DOHH2 (cell line): ENCODE results near the gene ATG9B.

Source experiments
- H3F3A ChIP-seq: fragments of 200-600 bp; sonication (generic), shearing (Covaris generic); 2 replicates; pipeline ENCODE4 v1.6.0; 2016; ENCODE audit warnings: antibody characterized with exemption, mild to moderate bottlenecking; ENCODE audit not compliant: control insufficient read depth, insufficient read depth
- H3K27ac ChIP-seq: fragments of 200-600 bp; sonication (generic); 2 replicates; pipeline ENCODE4 v1.5.1; 2014; ENCODE audit warnings: low read depth, mild to moderate bottlenecking, low read length, moderate library complexity
- H3K27me3 ChIP-seq: fragments of 200-600 bp; sonication (generic); 2 replicates; pipeline ENCODE4 v1.6.1; 2014; ENCODE audit warnings: mild to moderate bottlenecking, low read length, mixed read lengths; ENCODE audit not compliant: control insufficient read depth
- H3K36me3 ChIP-seq: fragments of 200-600 bp; sonication (generic); 2 replicates; pipeline ENCODE4 v1.6.1; 2014; ENCODE audit warnings: mild to moderate bottlenecking, low read length, moderate library complexity, mixed read lengths; ENCODE audit not compliant: control insufficient read depth
- H3K4me1 ChIP-seq: fragments of 200-600 bp; sonication (generic); 2 replicates; pipeline ENCODE4 v1.6.1; 2014; ENCODE audit warnings: mild to moderate bottlenecking, low read length, mixed read lengths; ENCODE audit not compliant: control insufficient read depth
- H3K4me2 ChIP-seq: fragments of 200-600 bp; sonication (generic); 2 replicates; pipeline ENCODE4 v1.6.0; 2014; ENCODE audit warnings: mild to moderate bottlenecking, low read length, moderate library complexity
- H3K4me3 ChIP-seq: fragments of 200-600 bp; sonication (generic); 2 replicates; pipeline ENCODE4 v1.5.1; 2014; ENCODE audit warnings: mild to moderate bottlenecking, low read length, mixed read lengths
- H3K79me2 ChIP-seq: fragments of 200-600 bp; sonication (generic); 2 replicates; pipeline ENCODE4 v1.6.1; 2014; ENCODE audit warnings: mild to moderate bottlenecking, low read length, mixed read lengths; ENCODE audit not compliant: control insufficient read depth
- H3K9me2 ChIP-seq: fragments of 200-600 bp; sonication (generic); replicated peaks from 2 replicates; pipeline ENCODE4 v1.6.1; 2014; ENCODE audit warnings: mild to moderate bottlenecking, low read length, mixed read lengths; ENCODE audit not compliant: control insufficient read depth
- H3K9me3 ChIP-seq: fragments of 200-600 bp; sonication (generic); 2 replicates; pipeline ENCODE4 v1.6.1; 2014; ENCODE audit warnings: antibody characterized with exemption, low read length, mixed read lengths; ENCODE audit not compliant: control insufficient read depth, insufficient read depth
- H4K20me1 ChIP-seq: fragments of 200-600 bp; sonication (generic); 2 replicates; pipeline ENCODE4 v1.6.0; 2014; ENCODE audit warnings: low read depth, mild to moderate bottlenecking, antibody characterized with exemption, low read length, moderate library complexity; ENCODE audit not compliant: control insufficient read depth, insufficient read depth
- EZH2phosphoT487 ChIP-seq: fragments of 200-600 bp; sonication (generic); IDR thresholded peaks from 2 replicates; pipeline ENCODE4 v1.6.1; 2017; ENCODE audit warnings: borderline replicate concordance, mild to moderate bottlenecking, antibody characterized with exemption, low read length, moderate library complexity, mixed read lengths
- TF ChIP-seq, protein P1 (sequence below): fragments of 200-600 bp; sonication (generic); IDR thresholded peaks from one replicate; pipeline ENCODE4 v1.5.1; 2014; ENCODE audit warnings: antibody characterized with exemption, mild to moderate bottlenecking, low read depth, low read length; ENCODE audit not compliant: poor library complexity, severe bottlenecking

ATG9B gene

GRCh38 chr7:151056666-151057505 is 32.6 kb upstream of the ATG9B start:
- Histone ChIP-seq H3K9me2 (no peaks in the 10 kb centered on the region), H3K4me1 (peaks cover 34% of the 10 kb centered on the region), H3K27me3 (no peaks in the 10 kb centered on the region), H3K27ac (no peak overlapping the region), H3K9me3 (no peaks in the 10 kb centered on the region), H3K36me3 (peaks cover 9% of the 10 kb centered on the region), H3K4me3 (peak overlapping the region; percentile 89), H3K79me2 (peaks cover 24% of the 10 kb centered on the region), H4K20me1 (peaks cover 7% of the 10 kb centered on the region; the same call in 1 of the 2 replicates), H3F3A (peaks cover 7% of the 10 kb centered on the region), H3K4me2 (peak overlapping the region; percentile 64)
- TF ChIP-seq, protein P1, sequence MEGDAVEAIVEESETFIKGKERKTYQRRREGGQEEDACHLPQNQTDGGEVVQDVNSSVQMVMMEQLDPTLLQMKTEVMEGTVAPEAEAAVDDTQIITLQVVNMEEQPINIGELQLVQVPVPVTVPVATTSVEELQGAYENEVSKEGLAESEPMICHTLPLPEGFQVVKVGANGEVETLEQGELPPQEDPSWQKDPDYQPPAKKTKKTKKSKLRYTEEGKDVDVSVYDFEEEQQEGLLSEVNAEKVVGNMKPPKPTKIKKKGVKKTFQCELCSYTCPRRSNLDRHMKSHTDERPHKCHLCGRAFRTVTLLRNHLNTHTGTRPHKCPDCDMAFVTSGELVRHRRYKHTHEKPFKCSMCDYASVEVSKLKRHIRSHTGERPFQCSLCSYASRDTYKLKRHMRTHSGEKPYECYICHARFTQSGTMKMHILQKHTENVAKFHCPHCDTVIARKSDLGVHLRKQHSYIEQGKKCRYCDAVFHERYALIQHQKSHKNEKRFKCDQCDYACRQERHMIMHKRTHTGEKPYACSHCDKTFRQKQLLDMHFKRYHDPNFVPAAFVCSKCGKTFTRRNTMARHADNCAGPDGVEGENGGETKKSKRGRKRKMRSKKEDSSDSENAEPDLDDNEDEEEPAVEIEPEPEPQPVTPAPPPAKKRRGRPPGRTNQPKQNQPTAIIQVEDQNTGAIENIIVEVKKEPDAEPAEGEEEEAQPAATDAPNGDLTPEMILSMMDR = no peak
- TF ChIP-seq EZH2phosphoT487 = no peak

DNA sequence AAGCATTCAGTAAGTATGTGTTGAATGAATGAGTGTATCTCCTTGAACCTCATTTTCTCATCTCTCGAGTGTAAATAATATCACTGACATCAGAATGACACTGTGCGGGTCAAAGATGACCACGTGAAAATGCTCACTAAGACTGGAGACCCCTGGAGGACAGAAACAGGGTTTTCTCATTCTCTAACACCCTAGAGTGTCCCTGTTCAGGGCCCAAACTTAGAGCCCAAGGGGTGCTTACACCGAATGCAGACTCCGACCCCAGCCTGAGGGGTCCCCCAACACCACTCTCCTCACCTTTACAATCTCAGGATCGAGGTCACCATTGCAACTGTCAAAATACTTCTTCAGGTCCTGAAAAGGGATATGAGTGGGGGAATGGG is 32.0 kb upstream of the ATG9B start:
- H3K27ac ChIP-seq = no peak overlapping the region
- peaks cover 32% of the 10 kb centered on the region for H3K4me1 ChIP-seq
- H3F3A ChIP-seq = peaks cover 7% of the 10 kb centered on the region
- H3K9me2 ChIP-seq = no peaks in the 10 kb centered on the region
- H3K36me3 ChIP-seq = peaks cover 5% of the 10 kb centered on the region; the same call in 1 of the 2 replicates
- peaks cover 6% of the 10 kb centered on the region; the same call in 1 of the 2 replicates for H4K20me1 ChIP-seq
- H3K4me3 ChIP-seq = no peak overlapping the region
- no peaks in the 10 kb centered on the region for H3K27me3 ChIP-seq
- peaks cover 18% of the 10 kb centered on the region for H3K79me2 ChIP-seq
- H3K4me2 ChIP-seq = 0 out of 2 replicates have a peak overlapping the region, but pooled peaks have one; percentile 64
- no peaks in the 10 kb centered on the region for H3K9me3 ChIP-seq
- TF ChIP-seq EZH2phosphoT487 = no peak
- TF ChIP-seq, protein P1 = peak; percentile 16

- Histone ChIP-seq H3K27me3 (peaks cover 11% of the 10 kb centered on the region; the same call in 1 of the 2 replicates), H3K36me3 (no peaks in the 10 kb centered on the region), H3K27ac (no peak overlapping the region)
Observed at GRCh38 chr7:151053751-151054150, 29.5 kb upstream of the ATG9B start.

More at GRCh38 chr7:151053751-151054150, 29.5 kb upstream of the ATG9B start:
- Histone ChIP-seq H3K4me2 (no peak overlapping the region), H3K79me2 (no peaks in the 10 kb centered on the region), H3K9me3 (no peaks in the 10 kb centered on the region), H3K4me3 (no peak overlapping the region), H4K20me1 (no peaks in the 10 kb centered on the region), H3F3A (peaks cover 3% of the 10 kb centered on the region), H3K4me1 (peaks cover 20% of the 10 kb centered on the region), H3K9me2 (no peaks in the 10 kb centered on the region)
- no peak for TF ChIP-seq EZH2phosphoT487
- TF ChIP-seq, protein P1 = no peak
